ENCODE results near the gene EIF3A.
"Not testable (repeated sequence)": the region's sequence is repeated elsewhere in the genome, so short reads cannot be mapped to it uniquely, and the experiment has no call there.

The EIF3A gene

DNA sequence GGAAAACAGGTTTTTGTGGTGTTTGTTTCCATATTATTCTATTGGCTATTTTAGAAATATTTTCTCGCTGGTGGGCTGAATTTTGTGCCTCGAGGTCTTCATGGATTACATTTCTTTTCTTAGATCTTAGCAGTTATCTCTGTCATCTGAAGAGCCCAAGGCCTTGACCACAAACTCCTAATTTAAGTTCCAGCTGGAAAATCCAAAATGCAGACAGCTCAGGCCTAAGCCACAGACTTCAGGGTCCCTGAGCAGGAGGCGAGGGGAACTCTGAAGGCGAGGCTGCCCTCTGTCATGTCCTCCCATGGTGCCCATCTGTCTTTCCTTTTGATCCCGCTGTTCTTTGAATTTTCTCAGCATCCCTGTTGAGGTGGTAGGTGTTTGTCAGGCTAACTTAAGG, 37.6 kb upstream of the EIF3A start:
- in situ Hi-C loops (cut with HindIII; ENCODE audit: low sequenced_read_pairs), result no loop called here
- TF ChIP-seq, protein P1, sequence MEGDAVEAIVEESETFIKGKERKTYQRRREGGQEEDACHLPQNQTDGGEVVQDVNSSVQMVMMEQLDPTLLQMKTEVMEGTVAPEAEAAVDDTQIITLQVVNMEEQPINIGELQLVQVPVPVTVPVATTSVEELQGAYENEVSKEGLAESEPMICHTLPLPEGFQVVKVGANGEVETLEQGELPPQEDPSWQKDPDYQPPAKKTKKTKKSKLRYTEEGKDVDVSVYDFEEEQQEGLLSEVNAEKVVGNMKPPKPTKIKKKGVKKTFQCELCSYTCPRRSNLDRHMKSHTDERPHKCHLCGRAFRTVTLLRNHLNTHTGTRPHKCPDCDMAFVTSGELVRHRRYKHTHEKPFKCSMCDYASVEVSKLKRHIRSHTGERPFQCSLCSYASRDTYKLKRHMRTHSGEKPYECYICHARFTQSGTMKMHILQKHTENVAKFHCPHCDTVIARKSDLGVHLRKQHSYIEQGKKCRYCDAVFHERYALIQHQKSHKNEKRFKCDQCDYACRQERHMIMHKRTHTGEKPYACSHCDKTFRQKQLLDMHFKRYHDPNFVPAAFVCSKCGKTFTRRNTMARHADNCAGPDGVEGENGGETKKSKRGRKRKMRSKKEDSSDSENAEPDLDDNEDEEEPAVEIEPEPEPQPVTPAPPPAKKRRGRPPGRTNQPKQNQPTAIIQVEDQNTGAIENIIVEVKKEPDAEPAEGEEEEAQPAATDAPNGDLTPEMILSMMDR (IDR thresholded peaks at IDR 0.05; ENCODE audit: low read depth, low read length, missing control alignments), result no peak
- DNase-seq (ENCODE audit: low read depth), result no peak

GRCh38 chr10:119116326-119116951, 35.8 kb upstream of the EIF3A start:
- in situ Hi-C loops (cut with HindIII; ENCODE audit: low sequenced_read_pairs), result no loop called here
- no peak overlapping the region for H3K4me3 ChIP-seq (ENCODE audit: low read depth, low read length)
- TF ChIP-seq, protein P1 (IDR thresholded peaks at IDR 0.05; ENCODE audit: low read depth, low read length, missing control alignments), result no peak
- no peak for DNase-seq (ENCODE audit: low read depth)

More for the DNA sequence above, 37.6 kb upstream of the EIF3A start:
- no peak overlapping the region for H3K4me3 ChIP-seq (ENCODE audit: low read depth, low read length)

DNA sequence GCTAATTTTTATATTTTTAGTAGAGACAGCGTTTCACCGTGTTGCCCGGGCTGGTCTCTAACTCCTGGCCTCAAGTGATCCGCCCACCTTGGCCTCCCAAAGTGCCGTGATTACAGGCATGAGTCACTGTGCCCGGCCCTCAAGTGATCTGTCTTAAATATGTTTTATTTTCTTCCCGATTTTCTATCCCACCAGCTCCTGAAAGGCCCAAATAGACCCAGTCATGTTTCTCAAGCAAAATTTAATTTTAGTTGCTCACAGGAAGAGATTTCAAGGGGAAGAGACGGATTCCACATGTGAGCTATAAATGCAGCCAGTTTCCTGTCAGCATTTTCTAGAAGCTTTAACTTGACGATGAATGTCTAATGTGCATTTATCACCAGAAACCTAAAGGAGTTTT, 35.3 kb upstream of the EIF3A start:
- TF ChIP-seq, protein P1 (IDR thresholded peaks at IDR 0.05; ENCODE audit: low read depth, low read length, missing control alignments), result no peak
- DNase-seq (ENCODE audit: low read depth), result no peak
- no peak overlapping the region for H3K4me3 ChIP-seq (ENCODE audit: low read depth, low read length)
- in situ Hi-C loops (cut with HindIII; ENCODE audit: low sequenced_read_pairs), result no loop called here

DNA sequence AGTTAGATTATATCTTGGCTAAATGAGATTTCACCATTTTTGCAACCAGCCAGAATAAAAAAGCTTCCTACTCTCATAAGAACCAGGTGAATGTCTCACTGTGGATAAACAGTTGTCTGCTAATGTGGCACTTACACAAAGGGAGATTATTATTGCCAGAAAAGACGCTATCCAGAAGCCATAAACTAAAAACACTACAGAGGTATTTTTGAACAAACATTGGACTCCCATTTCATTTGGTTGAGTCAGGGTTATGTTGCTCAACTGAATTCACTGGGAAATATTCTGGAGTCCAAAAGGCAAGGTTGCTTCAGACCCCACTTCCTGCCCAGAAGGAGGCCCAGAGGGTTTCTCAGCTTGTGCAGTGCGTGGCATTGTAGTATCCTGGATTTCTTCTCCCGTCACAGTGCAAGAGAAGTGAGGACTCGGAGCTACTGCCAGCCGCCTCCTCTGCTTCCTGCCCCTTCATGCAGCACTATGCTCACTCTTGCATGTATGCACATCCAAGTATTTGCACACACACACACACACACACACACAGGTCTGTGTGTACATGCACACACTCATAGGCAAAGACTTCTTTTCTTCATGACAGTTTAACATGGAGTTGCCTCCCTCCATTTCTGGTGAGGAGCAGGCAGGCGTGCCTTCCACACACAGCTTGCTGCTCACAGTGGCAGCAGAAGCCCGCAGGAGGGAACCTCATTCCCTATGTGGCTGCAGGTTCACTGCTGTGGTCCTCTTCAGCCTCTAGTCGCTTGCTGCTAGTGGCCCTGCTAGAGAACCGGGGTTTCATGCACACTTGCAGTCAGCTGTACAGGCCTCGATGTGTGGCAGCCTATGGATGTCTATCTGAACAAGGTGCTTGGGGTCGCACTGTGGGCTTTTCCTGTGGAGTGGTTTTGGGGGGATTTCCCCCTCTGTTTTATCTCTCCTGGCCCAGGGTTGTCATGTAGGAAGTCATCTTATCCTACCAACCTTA, 33.4 kb upstream of the EIF3A start:
- TF ChIP-seq, protein P1 (IDR thresholded peaks at IDR 0.05; ENCODE audit: low read depth, low read length, missing control alignments), result no peak
- no peak for DNase-seq (ENCODE audit: low read depth)
- H3K4me3 ChIP-seq (ENCODE audit: low read depth, low read length), result no peak overlapping the region
- in situ Hi-C loops (cut with HindIII; ENCODE audit: low sequenced_read_pairs), result no loop called here

DNA sequence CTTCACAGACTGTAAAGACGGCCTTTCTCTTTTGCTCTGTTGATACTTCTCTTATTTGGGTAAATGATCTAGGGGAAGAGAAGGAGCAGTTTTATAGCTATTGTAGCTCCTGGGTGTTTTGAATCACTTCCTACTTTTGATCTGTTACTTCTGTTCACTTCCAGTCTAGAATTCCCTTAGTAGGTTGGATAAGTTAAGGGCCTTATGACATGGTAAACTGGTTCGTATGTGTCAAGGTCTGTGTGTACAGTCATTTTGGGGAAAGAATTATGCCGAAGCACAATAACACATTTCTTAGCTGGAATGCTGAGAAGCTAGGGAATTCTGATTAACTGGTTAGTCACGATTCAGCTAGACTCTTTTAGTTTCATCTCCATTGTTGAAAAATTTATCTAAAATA, 31.4 kb upstream of the EIF3A start:
- TF ChIP-seq, protein P1 (IDR thresholded peaks at IDR 0.05; ENCODE audit: low read depth, low read length, missing control alignments), result no peak
- no peak overlapping the region for H3K4me3 ChIP-seq (ENCODE audit: low read depth, low read length)
- in situ Hi-C loops (cut with HindIII; ENCODE audit: low sequenced_read_pairs), result no loop called here
- no peak for DNase-seq (ENCODE audit: low read depth)

- in situ Hi-C loops (cut with HindIII; ENCODE audit: low sequenced_read_pairs); DNase-seq (ENCODE audit: low read depth); H3K4me3 ChIP-seq (ENCODE audit: low read depth, low read length): not testable (repeated sequence)
These were observed 27.2 kb upstream of the EIF3A start for GRCh38 chr10:119107771-119108170.

- DNase-seq (ENCODE audit: low read depth); in situ Hi-C loops (cut with HindIII; ENCODE audit: low sequenced_read_pairs); H3K4me3 ChIP-seq (ENCODE audit: low read depth, low read length): not testable (repeated sequence)
These were observed 26.5 kb upstream of the EIF3A start for GRCh38 chr10:119107106-119107505.

DNA sequence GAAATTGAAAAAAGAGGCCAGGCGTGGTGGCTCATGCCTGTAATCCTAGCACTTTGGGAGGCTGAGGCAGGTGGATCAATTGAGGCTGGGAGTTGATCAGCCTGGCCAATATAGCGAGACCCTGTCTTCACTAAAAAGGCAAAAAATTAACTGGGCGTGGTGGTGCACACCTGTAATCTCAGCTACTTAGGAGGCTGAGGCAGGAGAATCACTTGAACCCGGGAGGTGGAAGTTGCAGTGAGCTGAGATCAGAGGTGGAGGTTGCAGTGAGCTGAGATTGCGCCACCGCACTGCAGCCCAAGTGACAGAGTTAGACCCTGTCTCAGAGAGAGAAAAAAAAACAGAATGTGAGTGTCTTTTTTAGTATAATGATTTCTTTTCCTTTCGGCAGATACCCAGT, 25.3 kb upstream of the EIF3A start:
- in situ Hi-C loops (cut with HindIII; ENCODE audit: low sequenced_read_pairs); H3K4me3 ChIP-seq (ENCODE audit: low read depth, low read length); DNase-seq (ENCODE audit: low read depth): not testable (repeated sequence)

All from astrocyte of the cerebellum (primary cell).